ENCODE measurements around the gene SERPINE1. TPM values are rescaled to one million over a fixed set of nuclear protein-coding genes. Genes with fewer than 3 reads are reported as not detected.
"Not testable (repeated sequence)": the region's sequence is repeated elsewhere in the genome, so short reads cannot be mapped to it uniquely, and the experiment has no call there.

The SERPINE1 gene
- total and polyA plus RNA-seq, 2 of the 4 experiments (the other 2 are of a cell fraction) = 1,441 to 2,783 TPM

DNA sequence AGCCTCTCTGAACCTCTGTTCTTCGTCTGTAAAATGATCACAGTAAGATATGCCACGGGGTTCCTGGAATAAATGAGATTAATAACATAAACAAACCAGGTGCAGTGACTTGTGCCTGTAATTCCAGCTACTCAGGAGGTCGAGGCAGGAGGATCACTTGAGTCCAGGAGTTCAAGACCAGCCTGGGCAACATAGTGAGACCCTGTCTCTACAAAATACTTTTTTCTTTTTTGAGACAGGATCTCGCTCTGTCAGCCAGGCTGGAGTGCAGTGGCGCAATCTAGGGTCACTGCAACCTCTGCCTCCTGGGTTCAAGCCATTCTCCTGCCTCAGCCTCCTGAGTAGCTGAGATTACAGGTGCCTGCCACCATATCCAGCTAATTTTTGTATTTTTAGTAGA lies 21.7 kb upstream of the SERPINE1 start:
- H3K18ac ChIP-seq (ENCODE audit: low read depth, low read length); intact Hi-C loops (cut with micrococcal nuclease); H3K36me3 ChIP-seq (ENCODE audit: control insufficient read depth, insufficient read depth, low read length); H4K20me1 ChIP-seq (ENCODE audit: insufficient read depth, low read length); DNase-seq; H3K9ac ChIP-seq (ENCODE audit: low read depth, low read length); ATAC-seq (ENCODE audit: low read depth); H3K9me3 ChIP-seq (ENCODE audit: control insufficient read depth, insufficient read depth, low read length); CTCF ChIA-PET; H4K5ac ChIP-seq (ENCODE audit: low read depth, low read length); dilution Hi-C loops (cut with HindIII; ENCODE audit: low sequenced_read_pairs, unreplicated experiment); H3K4me3 ChIP-seq (ENCODE audit: insufficient read depth, low read depth, low read length); H3K27ac ChIP-seq (ENCODE audit: insufficient read depth, low read length); BruUV-seq (replicated peaks); H3K27me3 ChIP-seq (ENCODE audit: control insufficient read depth, insufficient read depth, low read length); POLR2A ChIA-PET (ENCODE audit: unreplicated experiment); H3K4me2 ChIP-seq (ENCODE audit: low read depth, low read length); H3K56ac ChIP-seq (ENCODE audit: extremely low read depth, insufficient read depth, low read length): not testable (repeated sequence)
- H2BK120ac ChIP-seq (ENCODE audit: low read depth, low read length) = peak overlapping the region; percentile 80
- peak overlapping the region; percentile 83 for H4K91ac ChIP-seq (ENCODE audit: insufficient read depth, low read depth, low read length)
- peak overlapping the region; percentile 75 for H2BK20ac ChIP-seq (ENCODE audit: low read depth, low read length)
- peaks cover 11 to 38% of the 10 kb centered on the region in 2 experiments; a peak in 3 of 4 replicates for H3K79me1 ChIP-seq (ENCODE audit: low read depth in 1 of 2, low read length in 2 of 2)
- in situ Hi-C loops (cut with MboI; ENCODE audit: low sequenced_read_pairs) = loop anchor here (25.0 kb wide), 1 partner anchor 668 kb away; the partner anchor contains the start of genes MEPCE, PPP1R35 and ZCWPW1
- peak overlapping the region; percentile 68; the same call in 1 of the 2 replicates for H3K14ac ChIP-seq (replicated peaks; ENCODE audit: low read depth, low read length)
- H3K4ac ChIP-seq (ENCODE audit: low read depth, low read length) = peak overlapping the region; percentile 78
- peaks cover 15% of the 10 kb centered on the region for H3K9me1 ChIP-seq (ENCODE audit: insufficient read depth, low read length)
- peaks cover 18% of the 10 kb centered on the region for H3K4me1 ChIP-seq (ENCODE audit: control insufficient read depth, insufficient read depth, low read length)
- H2AK5ac ChIP-seq (ENCODE audit: low read depth, low read length) = peak overlapping the region; percentile 91
- WGBS, 2 experiments (ENCODE audit: extremely low coverage in 2 of 2, insufficient read length in 1 of 2) = 80% methylated on average over 3 of the region's 5 CpGs; no CpG with 5 or more reads in 1 of the 2 experiments
- peak overlapping the region; percentile 33; the same call in 1 of the 2 replicates for H3K23ac ChIP-seq (ENCODE audit: low read depth, low read length)
- peak overlapping the region; percentile 82 for H2AFZ ChIP-seq (replicated peaks; ENCODE audit: low read length, poor library complexity)
- H2AK9ac ChIP-seq (replicated peaks; ENCODE audit: low read depth, low read length, poor library complexity) = peak overlapping the region; percentile 90
- H4K8ac ChIP-seq (ENCODE audit: low read depth in 2 of 2, low read length in 2 of 2) = peak overlapping the region; percentile 30 to 77; a peak in 2 of 4 replicates
- H2BK5ac ChIP-seq (ENCODE audit: low read depth, low read length, poor library complexity, severe bottlenecking) = peak overlapping the region; percentile 17
- peak overlapping the region; percentile 91 for H2BK15ac ChIP-seq (ENCODE audit: low read depth, low read length)

All from IMR-90 (cell line).